Osteoblast (primary cell): ENCODE data around the gene DAG1. TPM values are rescaled to one million over a fixed set of nuclear protein-coding genes. Genes with fewer than 3 reads are reported as not detected.

Experiments used
- DNase-seq: peaks from one replicate; pipeline ENCODE4 v3.0.0; 2011; ENCODE audit warnings: low spot score, mixed read lengths; ENCODE audit not compliant: insufficient read length; ENCODE audit errors: missing footprints
- H2AFZ ChIP-seq: 2 replicates; pipeline ENCODE4 v1.6.0; 2011; ENCODE audit warnings: mild to moderate bottlenecking, low read length
- H3K27ac ChIP-seq: 2 replicates; pipeline ENCODE4 v1.5.1; 2011; ENCODE audit warnings: mild to moderate bottlenecking, low read depth, low read length, moderate library complexity
- H3K27me3 ChIP-seq: 2 replicates; pipeline ENCODE4 v1.6.0; 2012; ENCODE audit warnings: mild to moderate bottlenecking, control low read depth, inconsistent platforms, low read length, moderate library complexity; ENCODE audit not compliant: insufficient read depth
- H3K36me3 ChIP-seq: 2 replicates; pipeline ENCODE4 v1.5.1; 2011; ENCODE audit warnings: mild to moderate bottlenecking, low read length, control low read depth, moderate library complexity; ENCODE audit not compliant: insufficient read depth
- H3K4me1 ChIP-seq: 2 replicates; pipeline ENCODE4 v1.5.1; 2011; ENCODE audit warnings: mild to moderate bottlenecking, low read length, control low read depth, moderate library complexity; ENCODE audit not compliant: insufficient read depth
- H3K4me2 ChIP-seq: 2 replicates; pipeline ENCODE4 v1.6.0; 2011; ENCODE audit warnings: mild to moderate bottlenecking, low read length; ENCODE audit not compliant: insufficient read depth
- H3K4me3 ChIP-seq: fragments of 200-600 bp; sonication (generic); 3 replicates; pipeline ENCODE4 v1.5.1; 2012; ENCODE audit warnings: mild to moderate bottlenecking, low read length, inconsistent platforms; ENCODE audit not compliant: insufficient read depth
- H3K79me2 ChIP-seq: 2 replicates; pipeline ENCODE4 v1.6.0; 2012; ENCODE audit warnings: mild to moderate bottlenecking, low read length, control low read depth, inconsistent platforms; ENCODE audit not compliant: insufficient read depth
- H3K9me3 ChIP-seq: 2 replicates; pipeline ENCODE4 v1.5.1; 2011; ENCODE audit warnings: low read depth, low read length, control low read depth
- H4K20me1 ChIP-seq: 2 replicates; pipeline ENCODE4 v1.6.0; 2012; ENCODE audit warnings: mild to moderate bottlenecking, low read length, control low read depth; ENCODE audit not compliant: insufficient read depth
- CTCF ChIP-seq: IDR thresholded peaks from 2 replicates; pipeline ENCODE4 v1.5.1; 2011; ENCODE audit warnings: mild to moderate bottlenecking, low read depth, low read length, moderate library complexity; ENCODE audit errors: extremely low read depth
- total RNA-seq: library from RNA; depleted of rRNA; stranded (reverse); fragments of >200 nt; gene quantifications from 2 replicates; pipeline ENCODE4 v1.2.3, GENCODE V29; 2012

Gene DAG1
- total RNA-seq, 1 donor = 55.4 TPM

GRCh38 chr3:49445391-49445790 is 24.7 kb upstream of the DAG1 start:
- H3K4me2 ChIP-seq = no peak overlapping the region
- H3K27me3 ChIP-seq = no peaks in the 10 kb centered on the region
- no peak for TF ChIP-seq CTCF
- no peak for DNase-seq
- H4K20me1 ChIP-seq = no peaks in the 10 kb centered on the region
- H3K27ac ChIP-seq = no peak overlapping the region
- peaks cover 10% of the 10 kb centered on the region for H3K4me1 ChIP-seq
- no peaks in the 10 kb centered on the region for H3K79me2 ChIP-seq
- H2AFZ ChIP-seq = no peak overlapping the region
- no peaks in the 10 kb centered on the region for H3K9me3 ChIP-seq
- no peaks in the 10 kb centered on the region for H3K36me3 ChIP-seq
- no peak overlapping the region for H3K4me3 ChIP-seq

- Histone ChIP-seq H3K9me3 (no peaks in the 10 kb centered on the region), H3K79me2 (no peaks in the 10 kb centered on the region), H3K4me3 (no peak overlapping the region), H3K27me3 (no peaks in the 10 kb centered on the region), H3K27ac (no peak overlapping the region), H3K4me1 (peaks cover 12% of the 10 kb centered on the region), H3K4me2 (no peak overlapping the region), H3K36me3 (no peaks in the 10 kb centered on the region), H4K20me1 (no peaks in the 10 kb centered on the region), H2AFZ (no peak overlapping the region)
- no peak for TF ChIP-seq CTCF
- DNase-seq = no peak
Observed at GRCh38 chr3:49453621-49454020, 16.4 kb upstream of the DAG1 start.

- peak; percentile 70 for DNase-seq
- no peaks in the 10 kb centered on the region for H3K79me2 ChIP-seq
- no peaks in the 10 kb centered on the region for H4K20me1 ChIP-seq
- peaks cover 12% of the 10 kb centered on the region for H3K4me1 ChIP-seq
- no peak overlapping the region for H3K4me2 ChIP-seq
- H3K9me3 ChIP-seq = no peaks in the 10 kb centered on the region
- H3K27ac ChIP-seq = no peak overlapping the region
- H3K27me3 ChIP-seq = no peaks in the 10 kb centered on the region
- no peak overlapping the region for H2AFZ ChIP-seq
- no peak overlapping the region for H3K4me3 ChIP-seq
- peak; percentile 9 for TF ChIP-seq CTCF
- no peaks in the 10 kb centered on the region for H3K36me3 ChIP-seq
Observed at GRCh38 chr3:49454458-49454857, 15.6 kb upstream of the DAG1 start.

- Histone ChIP-seq H3K9me3 (no peaks in the 10 kb centered on the region), H3K36me3 (no peaks in the 10 kb centered on the region), H2AFZ (peak overlapping the region; percentile 64), H3K27ac (no peak overlapping the region), H3K27me3 (no peaks in the 10 kb centered on the region), H3K4me3 (no peak overlapping the region), H3K4me1 (peaks cover 12% of the 10 kb centered on the region), H3K79me2 (no peaks in the 10 kb centered on the region), H4K20me1 (no peaks in the 10 kb centered on the region), H3K4me2 (no peak overlapping the region)
- no peak for TF ChIP-seq CTCF
- peak; percentile 61 for DNase-seq
Observed at GRCh38 chr3:49454898-49455681, 15.0 kb upstream of the DAG1 start.
